ENCODE data around the gene DDX60.

DDX60 gene

GRCh38 chr4:168199260-168199957, 119.1 kb downstream of the DDX60 start:
- DNase-seq, result no peak

- no peak for DNase-seq
These were observed 120.6 kb downstream of the DDX60 start for GRCh38 chr4:168197926-168198325.

- DNase-seq, result no peak
These were observed 129.8 kb downstream of the DDX60 start for GRCh38 chr4:168188754-168189153.

GRCh38 chr4:168183717-168184571, 134.6 kb downstream of the DDX60 start:
- no peak for DNase-seq

- DNase-seq, result no peak
These were observed 140.9 kb downstream of the DDX60 start for GRCh38 chr4:168177546-168178149.

GRCh38 chr4:168174308-168174707, 144.2 kb downstream of the DDX60 start:
- no peak for DNase-seq

GRCh38 chr4:168167714-168168284, 150.8 kb downstream of the DDX60 start:
- DNase-seq, result no peak

Measured in NCI-H1048 (cell line).